RWPE2 (cell line): ENCODE measurements around the gene MYL4.

Experiments
- ATAC-seq: fragments of 200-7000 bp; cut with Tn5 transposase; 3 replicates; pipeline ENCODE4 v1.9.1; 2021; ENCODE audit warnings: low read depth
- DNase-seq: peaks from one replicate; pipeline ENCODE4 v3.0.0-alpha.2; 2020; ENCODE audit warnings: low spot score
- H3K27ac ChIP-seq: fragments of 450-650 bp; 2 replicates; pipeline ENCODE4 v1.5.1; 2017; ENCODE audit warnings: mild to moderate bottlenecking; ENCODE audit not compliant: poor library complexity, severe bottlenecking
- H3K27me3 ChIP-seq: fragments of 250-450 bp; sonication (Bioruptor Pico); 2 replicates; pipeline ENCODE4 v1.5.1; 2021; ENCODE audit warnings: mild to moderate bottlenecking, moderate library complexity; ENCODE audit not compliant: insufficient read depth, poor library complexity, severe bottlenecking
- H3K36me3 ChIP-seq: fragments of 250-450 bp; sonication (Bioruptor Pico); 2 replicates; pipeline ENCODE4 v1.5.1; 2020; ENCODE audit warnings: low read depth, mild to moderate bottlenecking, moderate library complexity
- H3K4me1 ChIP-seq: fragments of 250-450 bp; sonication (Bioruptor Pico); 2 replicates; pipeline ENCODE4 v1.5.1; 2021; ENCODE audit warnings: mild to moderate bottlenecking, moderate library complexity; ENCODE audit not compliant: insufficient read depth, poor library complexity, severe bottlenecking
- H3K4me3 ChIP-seq: fragments of 250-450 bp; sonication (Bioruptor Pico); 2 replicates; pipeline ENCODE4 v1.5.1; 2021; ENCODE audit warnings: mild to moderate bottlenecking, moderate library complexity; ENCODE audit not compliant: severe bottlenecking
- H3K9me3 ChIP-seq: fragments of 250-450 bp; sonication (Bioruptor Pico); 2 replicates; pipeline ENCODE4 v1.5.1; 2021; ENCODE audit warnings: mild to moderate bottlenecking, moderate library complexity; ENCODE audit not compliant: severe bottlenecking
- CTCF ChIP-seq: fragments of 450-650 bp; IDR thresholded peaks from one replicate; pipeline ENCODE4 v1.5.1; 2017; ENCODE audit warnings: mild to moderate bottlenecking, moderate library complexity; ENCODE audit not compliant: poor library complexity, severe bottlenecking

Gene MYL4

GRCh38 chr17:47235506-47235905, 26.4 kb downstream of the MYL4 start:
- no peak for DNase-seq
- Histone ChIP-seq H3K4me1 (peaks cover 5% of the 10 kb centered on the region), H3K36me3 (no peaks in the 10 kb centered on the region), H3K9me3 (no peaks in the 10 kb centered on the region), H3K27ac (no peak overlapping the region), H3K27me3 (no peaks in the 10 kb centered on the region), H3K4me3 (no peak overlapping the region)
- no peak for TF ChIP-seq CTCF
- ATAC-seq = no peak

GRCh38 chr17:47235923-47236322, 26.8 kb downstream of the MYL4 start:
- no peaks in the 10 kb centered on the region for H3K27me3 ChIP-seq
- DNase-seq = no peak
- TF ChIP-seq CTCF = no peak
- H3K4me3 ChIP-seq = no peak overlapping the region
- no peak for ATAC-seq
- no peaks in the 10 kb centered on the region for H3K36me3 ChIP-seq
- no peaks in the 10 kb centered on the region for H3K9me3 ChIP-seq
- H3K4me1 ChIP-seq = peaks cover 9% of the 10 kb centered on the region
- no peak overlapping the region for H3K27ac ChIP-seq

- no peak for DNase-seq
- Histone ChIP-seq H3K4me3 (no peak overlapping the region), H3K27me3 (no peaks in the 10 kb centered on the region), H3K9me3 (no peaks in the 10 kb centered on the region), H3K36me3 (no peaks in the 10 kb centered on the region), H3K4me1 (peaks cover 9% of the 10 kb centered on the region), H3K27ac (no peak overlapping the region)
- no peak for TF ChIP-seq CTCF
- ATAC-seq = no peak
These were observed 28.7 kb downstream of the MYL4 start for GRCh38 chr17:47237841-47238240.

- DNase-seq = no peak
- no peak for ATAC-seq
- no peaks in the 10 kb centered on the region for H3K9me3 ChIP-seq
- no peak overlapping the region for H3K4me3 ChIP-seq
- no peak for TF ChIP-seq CTCF
- H3K36me3 ChIP-seq = no peaks in the 10 kb centered on the region
- no peaks in the 10 kb centered on the region for H3K27me3 ChIP-seq
- peaks cover 9% of the 10 kb centered on the region for H3K4me1 ChIP-seq
- H3K27ac ChIP-seq = peak overlapping the region; percentile 96
These were observed 29.3 kb downstream of the MYL4 start for GRCh38 chr17:47238321-47239010.

- DNase-seq (no peak), ATAC-seq (no peak)
- Histone ChIP-seq H3K36me3 (no peaks in the 10 kb centered on the region), H3K9me3 (no peaks in the 10 kb centered on the region), H3K27ac (peak overlapping the region; percentile 96), H3K27me3 (no peaks in the 10 kb centered on the region), H3K4me1 (peaks cover 9% of the 10 kb centered on the region), H3K4me3 (no peak overlapping the region)
- TF ChIP-seq CTCF = no peak
These were observed 30.4 kb downstream of the MYL4 start for GRCh38 chr17:47239619-47239966.
